WERI-Rb-1 (cell line): ENCODE data around the gene TLE4.

ENCODE experiments used
- DNase-seq: peaks from one replicate; pipeline ENCODE4 v3.0.0-alpha.2; 2020
- H3K27ac ChIP-seq: fragments of 250-450 bp; sonication (Bioruptor Pico); 2 replicates; pipeline ENCODE4 v1.5.1; 2020; ENCODE audit warnings: mild to moderate bottlenecking, moderate library complexity
- H3K27me3 ChIP-seq: fragments of 250-450 bp; sonication (Bioruptor Pico); 2 replicates; pipeline ENCODE4 v1.5.1; 2021; ENCODE audit warnings: mild to moderate bottlenecking, low read depth, moderate library complexity; ENCODE audit not compliant: insufficient read depth, severe bottlenecking
- H3K36me3 ChIP-seq: fragments of 250-450 bp; sonication (Bioruptor Pico); 2 replicates; pipeline ENCODE4 v1.5.1; 2020; ENCODE audit warnings: mild to moderate bottlenecking, moderate library complexity
- H3K4me3 ChIP-seq: 2 replicates; pipeline ENCODE4 v1.5.1; 2011; ENCODE audit warnings: low read depth, mild to moderate bottlenecking, control low read depth, low read length
- H3K9me3 ChIP-seq: fragments of 250-450 bp; sonication (Bioruptor Pico); 2 replicates; pipeline ENCODE4 v1.5.1; 2021; ENCODE audit warnings: mild to moderate bottlenecking, moderate library complexity; ENCODE audit not compliant: severe bottlenecking
- TF ChIP-seq, protein P1 (sequence below): IDR thresholded peaks from 2 replicates; pipeline ENCODE4 v1.5.1; 2011; ENCODE audit warnings: low read depth, mild to moderate bottlenecking, control low read depth, inconsistent platforms, low read length

Gene TLE4

DNA sequence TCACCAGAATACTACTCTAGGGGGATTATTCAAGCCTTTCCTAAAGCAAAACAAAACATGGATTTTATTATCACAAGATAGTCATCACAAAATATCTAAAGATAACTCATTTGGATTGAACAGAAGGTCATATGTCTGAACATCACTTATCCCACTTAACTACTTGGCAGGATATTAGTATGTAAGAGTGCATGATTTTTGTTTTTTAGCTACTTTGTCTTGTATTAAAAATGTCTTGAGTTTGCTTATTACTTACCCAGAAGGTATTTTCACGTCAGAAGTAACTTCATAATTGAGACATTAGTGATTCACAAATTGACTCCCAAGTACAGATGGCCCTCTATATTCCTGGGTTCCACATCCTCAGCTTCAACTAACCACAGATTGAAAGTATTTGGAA, 113.8 kb downstream of the TLE4 start:
- DNase-seq = no peak
- TF ChIP-seq, protein P1, sequence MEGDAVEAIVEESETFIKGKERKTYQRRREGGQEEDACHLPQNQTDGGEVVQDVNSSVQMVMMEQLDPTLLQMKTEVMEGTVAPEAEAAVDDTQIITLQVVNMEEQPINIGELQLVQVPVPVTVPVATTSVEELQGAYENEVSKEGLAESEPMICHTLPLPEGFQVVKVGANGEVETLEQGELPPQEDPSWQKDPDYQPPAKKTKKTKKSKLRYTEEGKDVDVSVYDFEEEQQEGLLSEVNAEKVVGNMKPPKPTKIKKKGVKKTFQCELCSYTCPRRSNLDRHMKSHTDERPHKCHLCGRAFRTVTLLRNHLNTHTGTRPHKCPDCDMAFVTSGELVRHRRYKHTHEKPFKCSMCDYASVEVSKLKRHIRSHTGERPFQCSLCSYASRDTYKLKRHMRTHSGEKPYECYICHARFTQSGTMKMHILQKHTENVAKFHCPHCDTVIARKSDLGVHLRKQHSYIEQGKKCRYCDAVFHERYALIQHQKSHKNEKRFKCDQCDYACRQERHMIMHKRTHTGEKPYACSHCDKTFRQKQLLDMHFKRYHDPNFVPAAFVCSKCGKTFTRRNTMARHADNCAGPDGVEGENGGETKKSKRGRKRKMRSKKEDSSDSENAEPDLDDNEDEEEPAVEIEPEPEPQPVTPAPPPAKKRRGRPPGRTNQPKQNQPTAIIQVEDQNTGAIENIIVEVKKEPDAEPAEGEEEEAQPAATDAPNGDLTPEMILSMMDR = no peak
- H3K9me3 ChIP-seq = no peaks in the 10 kb centered on the region
- H3K27ac ChIP-seq = no peak overlapping the region
- no peak overlapping the region for H3K4me3 ChIP-seq
- H3K36me3 ChIP-seq = no peaks in the 10 kb centered on the region
- no peaks in the 10 kb centered on the region for H3K27me3 ChIP-seq

DNA sequence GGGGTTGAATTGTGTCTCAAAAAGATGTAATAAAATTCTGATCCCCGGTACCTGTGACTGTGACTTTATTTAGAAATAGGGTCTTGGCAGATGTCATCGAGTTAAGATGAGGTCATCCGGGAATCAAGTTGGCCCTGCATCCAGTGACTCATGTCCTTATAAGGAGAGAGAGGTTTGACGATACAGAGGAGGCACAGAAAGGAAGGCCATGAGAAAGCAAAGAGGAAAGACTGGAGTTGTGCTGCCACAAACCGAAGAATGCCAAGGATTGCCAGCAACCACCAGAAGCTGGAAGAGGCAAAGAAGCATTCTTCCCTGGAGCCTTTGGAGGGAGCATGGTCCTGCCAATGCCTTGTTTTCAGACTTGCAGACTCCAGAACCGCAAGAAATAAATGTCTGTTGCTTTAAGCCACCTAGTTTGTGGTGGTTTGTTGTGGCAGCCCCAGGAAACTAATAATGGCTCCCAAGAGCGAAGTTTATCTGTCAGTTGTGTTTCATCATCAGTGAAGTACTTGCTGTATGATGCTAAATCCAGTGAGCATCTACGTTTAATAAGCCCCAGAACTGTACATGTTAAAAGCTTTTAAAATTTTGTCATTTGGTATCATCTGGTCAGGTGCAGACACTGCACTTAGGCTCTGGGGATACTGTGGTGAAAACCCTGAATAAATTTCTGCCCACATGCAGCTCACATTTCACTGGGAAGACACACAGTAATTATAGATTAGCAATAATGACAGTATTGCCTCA, 114.8 kb downstream of the TLE4 start:
- no peaks in the 10 kb centered on the region for H3K27me3 ChIP-seq
- TF ChIP-seq, protein P1 = no peak
- no peaks in the 10 kb centered on the region for H3K36me3 ChIP-seq
- no peaks in the 10 kb centered on the region for H3K9me3 ChIP-seq
- H3K4me3 ChIP-seq = no peak overlapping the region
- no peak for DNase-seq
- no peak overlapping the region for H3K27ac ChIP-seq

DNA sequence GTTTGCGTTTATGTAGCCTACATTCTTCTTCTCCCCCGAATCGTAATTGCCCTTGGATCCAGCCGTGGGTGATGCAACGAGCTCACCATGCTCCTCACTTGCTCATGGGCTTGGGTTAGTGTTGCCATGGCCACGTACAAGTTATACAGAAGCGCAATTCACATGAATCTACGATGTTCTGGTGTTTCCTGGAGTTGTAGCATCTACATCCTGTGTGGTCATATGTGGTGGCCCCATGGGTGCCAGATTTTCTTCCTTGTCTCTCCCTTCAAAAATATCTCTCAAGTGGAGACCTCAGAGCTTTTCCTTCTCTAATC, 115.3 kb downstream of the TLE4 start:
- no peak overlapping the region for H3K4me3 ChIP-seq
- no peaks in the 10 kb centered on the region for H3K27me3 ChIP-seq
- no peak for DNase-seq
- no peaks in the 10 kb centered on the region for H3K9me3 ChIP-seq
- TF ChIP-seq, protein P1 = no peak
- no peaks in the 10 kb centered on the region for H3K36me3 ChIP-seq
- H3K27ac ChIP-seq = no peak overlapping the region

GRCh38 chr9:79688363-79688762, 116.6 kb downstream of the TLE4 start:
- TF ChIP-seq, protein P1 = no peak
- DNase-seq = no peak
- Histone ChIP-seq H3K36me3 (no peaks in the 10 kb centered on the region), H3K27ac (no peak overlapping the region), H3K27me3 (no peaks in the 10 kb centered on the region), H3K9me3 (no peaks in the 10 kb centered on the region), H3K4me3 (no peak overlapping the region)

DNA sequence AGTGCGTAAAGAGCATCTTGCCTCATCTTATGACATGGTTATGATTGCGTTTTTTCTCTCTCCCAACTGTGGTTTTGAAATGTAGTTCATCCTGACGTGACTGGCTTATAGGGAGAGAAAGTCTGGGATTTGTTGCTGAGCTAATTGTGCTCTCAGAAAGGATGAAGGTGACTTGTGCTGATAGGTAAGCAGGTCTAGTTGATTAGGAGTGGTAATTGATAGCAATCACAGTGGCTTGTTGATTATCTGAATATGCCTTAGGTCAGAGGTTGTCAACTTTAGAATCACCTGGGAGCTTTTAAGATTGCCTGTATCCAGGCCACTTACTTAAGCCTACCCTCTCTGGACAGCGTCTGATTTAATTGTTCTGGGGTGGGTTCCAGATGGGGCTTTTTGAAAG, 117.8 kb downstream of the TLE4 start:
- no peaks in the 10 kb centered on the region for H3K9me3 ChIP-seq
- TF ChIP-seq, protein P1 = no peak
- H3K27me3 ChIP-seq = no peaks in the 10 kb centered on the region
- no peak overlapping the region for H3K4me3 ChIP-seq
- H3K27ac ChIP-seq = no peak overlapping the region
- DNase-seq = no peak
- H3K36me3 ChIP-seq = no peaks in the 10 kb centered on the region

GRCh38 chr9:79691496-79691895, 119.7 kb downstream of the TLE4 start:
- no peak overlapping the region for H3K4me3 ChIP-seq
- H3K27ac ChIP-seq = no peak overlapping the region
- H3K27me3 ChIP-seq = no peaks in the 10 kb centered on the region
- no peaks in the 10 kb centered on the region for H3K36me3 ChIP-seq
- TF ChIP-seq, protein P1 = no peak
- H3K9me3 ChIP-seq = no peaks in the 10 kb centered on the region
- no peak for DNase-seq
